ENCODE results near the gene ZNF329.

The ZNF329 gene

GRCh38 chr19:58166268-58166667 is 15.7 kb upstream of the ZNF329 start:
- TF ChIP-seq TAF1 (IDR thresholded peaks at IDR 0.05; ENCODE audit: borderline replicate concordance, insufficient read depth, low read length) = no peak
- TF ChIP-seq POLR2AphosphoS5 (IDR thresholded peaks at IDR 0.05; ENCODE audit: low read depth, low read length) = no peak
- TF ChIP-seq, protein P1, sequence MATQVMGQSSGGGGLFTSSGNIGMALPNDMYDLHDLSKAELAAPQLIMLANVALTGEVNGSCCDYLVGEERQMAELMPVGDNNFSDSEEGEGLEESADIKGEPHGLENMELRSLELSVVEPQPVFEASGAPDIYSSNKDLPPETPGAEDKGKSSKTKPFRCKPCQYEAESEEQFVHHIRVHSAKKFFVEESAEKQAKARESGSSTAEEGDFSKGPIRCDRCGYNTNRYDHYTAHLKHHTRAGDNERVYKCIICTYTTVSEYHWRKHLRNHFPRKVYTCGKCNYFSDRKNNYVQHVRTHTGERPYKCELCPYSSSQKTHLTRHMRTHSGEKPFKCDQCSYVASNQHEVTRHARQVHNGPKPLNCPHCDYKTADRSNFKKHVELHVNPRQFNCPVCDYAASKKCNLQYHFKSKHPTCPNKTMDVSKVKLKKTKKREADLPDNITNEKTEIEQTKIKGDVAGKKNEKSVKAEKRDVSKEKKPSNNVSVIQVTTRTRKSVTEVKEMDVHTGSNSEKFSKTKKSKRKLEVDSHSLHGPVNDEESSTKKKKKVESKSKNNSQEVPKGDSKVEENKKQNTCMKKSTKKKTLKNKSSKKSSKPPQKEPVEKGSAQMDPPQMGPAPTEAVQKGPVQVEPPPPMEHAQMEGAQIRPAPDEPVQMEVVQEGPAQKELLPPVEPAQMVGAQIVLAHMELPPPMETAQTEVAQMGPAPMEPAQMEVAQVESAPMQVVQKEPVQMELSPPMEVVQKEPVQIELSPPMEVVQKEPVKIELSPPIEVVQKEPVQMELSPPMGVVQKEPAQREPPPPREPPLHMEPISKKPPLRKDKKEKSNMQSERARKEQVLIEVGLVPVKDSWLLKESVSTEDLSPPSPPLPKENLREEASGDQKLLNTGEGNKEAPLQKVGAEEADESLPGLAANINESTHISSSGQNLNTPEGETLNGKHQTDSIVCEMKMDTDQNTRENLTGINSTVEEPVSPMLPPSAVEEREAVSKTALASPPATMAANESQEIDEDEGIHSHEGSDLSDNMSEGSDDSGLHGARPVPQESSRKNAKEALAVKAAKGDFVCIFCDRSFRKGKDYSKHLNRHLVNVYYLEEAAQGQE (IDR thresholded peaks at IDR 0.05; ENCODE audit: insufficient read depth in 1 of 2, low read depth in 2 of 2, low read length in 2 of 2) = no peak
- TF ChIP-seq FOXP2 (optimal IDR thresholded peaks at IDR 0.05; ENCODE audit: borderline replicate concordance, extremely low read depth, extremely low read length, insufficient read depth) = no peak
- TF ChIP-seq SIN3A (IDR thresholded peaks at IDR 0.05; ENCODE audit: borderline replicate concordance, insufficient read depth, low read length) = no peak

DNA sequence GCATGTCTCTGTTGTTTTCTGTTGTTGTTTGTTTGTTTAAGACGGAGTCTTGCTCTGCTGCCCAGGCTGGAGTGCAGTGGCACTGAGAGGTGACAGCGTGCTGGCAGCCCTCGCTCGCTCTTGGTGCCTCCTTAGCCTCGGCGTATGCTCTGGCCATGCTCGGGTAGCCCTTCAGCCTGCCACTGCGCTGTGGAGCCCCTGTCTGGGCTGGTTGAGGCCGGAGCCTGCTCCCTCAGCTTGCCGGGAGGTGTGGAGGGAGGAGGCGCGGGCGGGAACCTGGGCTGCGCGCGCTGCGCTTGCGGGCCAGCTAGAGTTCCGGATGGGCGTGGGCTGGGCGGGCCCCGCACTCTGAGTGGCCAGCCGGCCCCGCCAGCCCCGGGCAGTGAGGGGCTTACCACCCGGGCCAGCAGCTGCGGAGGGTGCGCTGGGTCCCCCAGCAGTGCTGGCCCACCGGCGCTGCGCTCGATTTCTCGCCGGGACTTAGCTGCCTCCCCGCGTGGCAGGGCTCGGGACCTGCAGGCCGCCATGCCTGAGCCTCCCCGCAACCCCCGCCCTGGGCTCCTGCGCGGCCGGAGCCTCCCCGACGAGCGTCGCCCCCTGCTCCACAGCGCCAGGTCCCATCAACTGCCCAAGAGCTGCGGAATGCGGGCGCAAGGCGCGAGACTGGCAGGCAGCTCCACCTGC is 6.6 kb upstream of the ZNF329 start:
- no peak for TF ChIP-seq TAF1 (IDR thresholded peaks at IDR 0.05; ENCODE audit: borderline replicate concordance, insufficient read depth, low read length)
- TF ChIP-seq SIN3A (IDR thresholded peaks at IDR 0.05; ENCODE audit: borderline replicate concordance, insufficient read depth, low read length) = no peak
- TF ChIP-seq, protein P1 (IDR thresholded peaks at IDR 0.05; ENCODE audit: insufficient read depth in 1 of 2, low read depth in 2 of 2, low read length in 2 of 2) = no peak
- TF ChIP-seq POLR2AphosphoS5 (IDR thresholded peaks at IDR 0.05; ENCODE audit: low read depth, low read length) = no peak
- no peak for TF ChIP-seq FOXP2 (optimal IDR thresholded peaks at IDR 0.05; ENCODE audit: borderline replicate concordance, extremely low read depth, extremely low read length, insufficient read depth)

DNA sequence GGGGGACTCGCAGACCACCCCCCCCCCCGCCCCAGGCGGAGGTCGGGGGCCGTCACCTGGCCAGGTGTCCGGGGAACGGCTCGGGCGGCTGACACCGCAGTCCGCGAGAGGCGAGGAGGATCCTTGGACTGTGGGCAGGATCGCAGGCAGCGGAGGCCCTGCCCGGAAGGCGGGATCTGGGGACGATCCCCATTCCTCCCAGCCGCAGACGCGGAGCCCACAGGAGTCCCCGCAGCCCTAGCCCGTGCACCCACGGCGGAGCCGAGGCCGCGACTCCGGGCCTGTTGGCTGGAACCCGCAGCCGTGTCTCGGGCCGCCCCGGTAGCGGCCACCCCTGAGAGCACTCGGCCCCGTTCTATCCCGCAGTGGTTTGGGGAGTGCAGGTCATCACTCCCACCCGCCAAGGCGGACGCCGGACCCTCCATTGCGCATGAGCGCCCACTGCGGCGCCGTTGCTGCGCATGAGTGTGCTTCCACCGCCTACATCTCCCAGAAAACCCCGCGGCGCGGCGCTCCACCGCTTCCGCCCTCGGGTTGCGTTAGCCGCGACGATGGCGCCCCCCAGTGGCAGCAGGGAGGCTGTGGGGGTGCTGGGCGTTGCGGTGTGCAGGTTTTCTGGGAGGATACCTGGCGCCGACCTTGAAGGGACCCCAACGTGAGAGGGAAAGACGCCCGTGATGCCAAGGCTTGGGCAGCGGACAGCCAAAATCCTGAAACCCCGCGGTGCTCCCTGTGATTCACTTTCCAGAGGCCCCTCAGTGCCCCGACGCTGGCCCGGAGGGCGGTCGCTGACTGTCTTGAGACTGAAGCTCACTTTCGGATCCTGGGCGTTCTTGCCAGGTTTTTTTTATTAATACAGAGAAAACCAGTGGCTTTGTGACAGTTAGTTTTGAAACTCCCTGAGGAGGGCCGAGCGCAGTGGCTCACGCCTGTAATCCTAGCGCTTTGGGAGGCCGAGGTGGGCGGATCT is 4.4 kb upstream of the ZNF329 start:
- TF ChIP-seq POLR2AphosphoS5 (IDR thresholded peaks at IDR 0.05; ENCODE audit: low read depth, low read length) = peak; percentile 77
- TF ChIP-seq, protein P1 (IDR thresholded peaks at IDR 0.05; ENCODE audit: insufficient read depth in 1 of 2, low read depth in 2 of 2, low read length in 2 of 2) = 0 out of 4 replicates have a peak, but pooled peaks of 1 of the 2 experiments have one; percentile 24
- TF ChIP-seq SIN3A (IDR thresholded peaks at IDR 0.05; ENCODE audit: borderline replicate concordance, insufficient read depth, low read length) = no peak
- peak; percentile 59; the same call in 1 of the 2 replicates for TF ChIP-seq TAF1 (IDR thresholded peaks at IDR 0.05; ENCODE audit: borderline replicate concordance, insufficient read depth, low read length)
- peak; percentile 72 for TF ChIP-seq FOXP2 (optimal IDR thresholded peaks at IDR 0.05; ENCODE audit: borderline replicate concordance, extremely low read depth, extremely low read length, insufficient read depth)

- no peak for TF ChIP-seq SIN3A (IDR thresholded peaks at IDR 0.05; ENCODE audit: borderline replicate concordance, insufficient read depth, low read length)
- no peak for TF ChIP-seq POLR2AphosphoS5 (IDR thresholded peaks at IDR 0.05; ENCODE audit: low read depth, low read length)
- TF ChIP-seq FOXP2 (optimal IDR thresholded peaks at IDR 0.05; ENCODE audit: borderline replicate concordance, extremely low read depth, extremely low read length, insufficient read depth) = no peak
- TF ChIP-seq TAF1 (IDR thresholded peaks at IDR 0.05; ENCODE audit: borderline replicate concordance, insufficient read depth, low read length) = no peak
- TF ChIP-seq, protein P1 (IDR thresholded peaks at IDR 0.05; ENCODE audit: insufficient read depth in 1 of 2, low read depth in 2 of 2, low read length in 2 of 2) = no peak
These were observed 3.7 kb upstream of the ZNF329 start for GRCh38 chr19:58154287-58154678.
